GM13977 (cell line): ENCODE data around the gene PSME1.

Experiments
- DNase-seq: peaks from one replicate; pipeline ENCODE4 v3.0.0; 2012; ENCODE audit warnings: low spot score
- CTCF ChIP-seq: IDR thresholded peaks from 2 replicates; pipeline ENCODE4 v1.5.1; 2012; ENCODE audit warnings: mild to moderate bottlenecking, control low read depth; ENCODE audit not compliant: insufficient read depth; ENCODE audit errors: extremely low read depth, missing control alignments
- in situ Hi-C: fragments of 300-500 bp; cut with MboI; formaldehyde crosslinking; loops from one replicate; pipeline ENCODE4 v1.12.0; 2022; ENCODE audit warnings: low sequenced_read_pairs, low pct_unique_long_range_greater_than_20kb, mixed read lengths, inconsistent platforms; ENCODE audit not compliant: unreplicated experiment

Gene PSME1

GRCh38 chr14:24179294-24179960, 43.4 kb downstream of the PSME1 start:
- TF ChIP-seq CTCF = no peak
- no peak for DNase-seq
- in situ Hi-C loops = no loop called here

GRCh38 chr14:24179961-24180796, 44.2 kb downstream of the PSME1 start:
- in situ Hi-C loops = no loop called here
- no peak for DNase-seq
- no peak for TF ChIP-seq CTCF

- in situ Hi-C loops = no loop called here
- DNase-seq = no peak
- no peak for TF ChIP-seq CTCF
Observed at GRCh38 chr14:24181371-24182077, 45.5 kb downstream of the PSME1 start.

- no peak for TF ChIP-seq CTCF
- DNase-seq = no peak
- in situ Hi-C loops = no loop called here
Observed at GRCh38 chr14:24182110-24182882, 46.3 kb downstream of the PSME1 start.

- TF ChIP-seq CTCF = no peak
- no peak for DNase-seq
- in situ Hi-C loops = no loop called here
Observed at GRCh38 chr14:24183014-24183481, 47.1 kb downstream of the PSME1 start.
